T-helper 2 cell (primary cell): ENCODE measurements around the gene MIER3.
"Not testable (repeated sequence)": the region's sequence is repeated elsewhere in the genome, so short reads cannot be mapped to it uniquely, and the experiment has no call there.

Source experiments
- DNase-seq, 5 experiments: peaks; one replicate each; pipeline versions ENCODE4 v3.0.0 to v3.0.0-alpha.2; 2012 to 2022
- total RNA-seq, 2 donors: gene quantifications; one replicate each; lab custom pipeline; 2026; lab: John Stamatoyannopoulos, UW

Gene MIER3, protein sequence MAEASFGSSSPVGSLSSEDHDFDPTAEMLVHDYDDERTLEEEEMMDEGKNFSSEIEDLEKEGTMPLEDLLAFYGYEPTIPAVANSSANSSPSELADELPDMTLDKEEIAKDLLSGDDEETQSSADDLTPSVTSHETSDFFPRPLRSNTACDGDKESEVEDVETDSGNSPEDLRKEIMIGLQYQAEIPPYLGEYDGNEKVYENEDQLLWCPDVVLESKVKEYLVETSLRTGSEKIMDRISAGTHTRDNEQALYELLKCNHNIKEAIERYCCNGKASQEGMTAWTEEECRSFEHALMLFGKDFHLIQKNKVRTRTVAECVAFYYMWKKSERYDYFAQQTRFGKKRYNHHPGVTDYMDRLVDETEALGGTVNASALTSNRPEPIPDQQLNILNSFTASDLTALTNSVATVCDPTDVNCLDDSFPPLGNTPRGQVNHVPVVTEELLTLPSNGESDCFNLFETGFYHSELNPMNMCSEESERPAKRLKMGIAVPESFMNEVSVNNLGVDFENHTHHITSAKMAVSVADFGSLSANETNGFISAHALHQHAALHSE
- total RNA-seq: 33.7 to 40.5 reads per million in 2 donors

GRCh38 chr5:56951946-56952691 is at the start of gene MIER3:
Gene MIER3, minus strand, starts transcription at chr5:56952123. Its CDS starts 21 bp downstream, at chr5:56952102.
- peak; percentile 63 to 87 (median 70) for DNase-seq

DNA sequence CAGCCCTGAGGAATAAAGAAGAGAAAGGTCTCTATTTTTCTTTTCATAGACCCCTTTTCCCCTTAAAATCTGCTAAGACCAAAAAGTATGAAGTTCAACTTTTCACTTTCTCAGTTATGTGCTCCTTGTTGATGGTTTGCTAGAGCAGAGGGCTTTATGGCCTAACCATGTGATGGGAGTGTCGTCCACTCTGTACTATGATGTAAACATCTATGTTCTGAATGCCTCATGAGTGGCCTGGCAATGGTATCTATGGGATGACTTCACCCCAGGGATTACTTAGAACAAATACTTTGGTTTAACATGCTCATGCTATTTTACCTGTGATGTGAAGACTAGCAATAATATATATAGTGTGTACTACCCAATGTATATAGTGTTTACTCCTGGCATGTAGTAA is 43.7 kb upstream of the MIER3 start:
- DNase-seq: no peak

DNA sequence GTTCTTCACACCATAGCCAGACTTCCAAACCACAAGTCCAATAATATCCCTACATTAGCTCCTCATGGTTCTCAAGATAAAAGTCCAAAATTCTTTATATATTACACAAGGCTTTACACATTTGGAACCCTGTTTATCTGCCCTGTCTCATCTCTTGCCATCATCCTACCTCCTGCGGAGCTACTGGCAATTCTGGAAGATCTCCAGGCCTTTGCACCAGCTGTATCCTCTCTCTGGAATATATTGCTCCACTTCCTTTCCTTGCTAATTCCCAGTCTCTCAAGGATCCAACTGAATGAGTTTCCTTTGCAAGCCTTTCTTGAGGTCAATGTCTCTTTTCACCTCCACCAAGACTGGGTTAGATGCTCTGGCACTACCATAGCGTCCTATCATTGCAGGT is 41.3 kb upstream of the MIER3 start:
- no peak for DNase-seq

GRCh38 chr5:56989676-56990075 is 37.8 kb upstream of the MIER3 start:
- no peak for DNase-seq

- DNase-seq: no peak
These were observed 36.6 kb upstream of the MIER3 start for GRCh38 chr5:56988490-56988889.

- no peak for DNase-seq
These were observed 35.2 kb upstream of the MIER3 start for GRCh38 chr5:56987171-56987570.

- no peak for DNase-seq
These were observed 34.7 kb upstream of the MIER3 start for GRCh38 chr5:56986626-56986947.

DNA sequence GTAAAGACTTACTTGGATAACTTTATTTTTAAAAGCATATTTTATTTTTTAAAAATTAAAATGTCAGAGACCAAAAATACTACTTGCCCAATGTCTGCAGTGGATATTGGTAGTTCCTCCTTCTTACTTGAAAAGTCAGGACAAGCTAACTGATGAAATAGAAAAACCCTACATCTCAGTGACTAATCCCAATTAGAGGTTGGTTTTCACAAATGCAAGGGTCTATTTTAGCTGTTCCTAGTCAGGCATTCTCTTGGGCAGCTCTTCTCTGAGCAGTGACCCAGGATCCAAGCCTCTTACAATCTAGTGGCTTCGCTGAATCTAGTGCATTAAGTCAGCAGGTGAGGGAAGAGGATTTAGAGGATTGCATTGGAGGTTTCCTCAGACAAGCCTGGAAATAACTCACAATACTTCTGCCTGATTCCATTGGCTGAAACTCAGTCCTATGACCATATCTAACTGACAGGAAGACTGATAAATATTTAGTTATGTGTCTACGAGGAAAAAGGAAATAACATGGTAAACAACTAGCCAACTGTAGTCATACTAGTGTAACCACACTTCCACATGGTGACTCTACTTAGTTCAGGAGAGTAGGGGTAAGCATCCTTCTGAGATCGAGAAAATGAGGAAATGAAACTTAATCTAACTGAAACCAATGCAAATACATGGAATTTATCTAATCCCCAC is 34.2 kb upstream of the MIER3 start:
- DNase-seq: peak in 1 of 5 experiments; percentile 49

GRCh38 chr5:56984445-56984844 is 32.5 kb upstream of the MIER3 start:
- DNase-seq: peak in 1 of 5 experiments; percentile 69

DNA sequence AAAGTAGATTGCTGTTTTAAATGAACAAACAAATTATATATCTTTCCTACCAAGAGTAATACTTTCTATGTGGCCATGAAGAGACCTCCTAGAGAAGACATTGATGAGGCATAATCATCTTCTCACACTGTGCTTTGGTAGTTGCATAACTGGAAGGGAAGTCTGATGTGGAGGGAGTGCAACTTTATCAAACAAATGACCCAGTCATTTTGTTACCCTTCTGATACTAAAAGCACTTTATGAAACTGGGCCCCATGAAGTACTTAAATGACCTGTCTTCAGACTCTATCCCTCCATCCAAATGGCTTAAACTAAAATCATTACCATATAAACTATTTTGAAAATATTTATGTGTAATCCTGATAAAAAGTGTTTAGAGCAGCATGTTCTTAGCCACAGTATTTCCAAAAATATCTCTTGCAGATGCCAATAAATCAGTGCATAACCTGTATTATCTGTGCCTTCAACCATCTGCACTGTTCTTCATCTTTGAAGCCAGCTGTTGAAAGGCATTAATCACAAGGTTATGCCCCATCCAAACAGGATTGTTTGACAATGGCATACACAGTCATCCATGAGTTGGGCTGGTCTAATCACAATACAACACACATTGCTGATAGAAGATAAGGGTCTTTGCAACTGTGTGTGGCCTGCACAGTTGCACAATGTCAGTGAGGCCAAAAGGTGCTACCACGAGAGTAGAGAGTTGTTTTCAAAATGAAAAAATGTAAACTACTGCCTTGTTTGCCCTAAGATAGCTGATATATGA is 31.9 kb upstream of the MIER3 start:
- DNase-seq: peak in 1 of 5 experiments; percentile 69

- DNase-seq: no peak
These were observed 29.8 kb upstream of the MIER3 start for GRCh38 chr5:56981548-56982315.

- no peak for DNase-seq
These were observed 28.0 kb upstream of the MIER3 start for GRCh38 chr5:56979968-56980367.

- not testable (repeated sequence) for DNase-seq
These were observed 27.6 kb upstream of the MIER3 start for GRCh38 chr5:56979526-56979925.

DNA sequence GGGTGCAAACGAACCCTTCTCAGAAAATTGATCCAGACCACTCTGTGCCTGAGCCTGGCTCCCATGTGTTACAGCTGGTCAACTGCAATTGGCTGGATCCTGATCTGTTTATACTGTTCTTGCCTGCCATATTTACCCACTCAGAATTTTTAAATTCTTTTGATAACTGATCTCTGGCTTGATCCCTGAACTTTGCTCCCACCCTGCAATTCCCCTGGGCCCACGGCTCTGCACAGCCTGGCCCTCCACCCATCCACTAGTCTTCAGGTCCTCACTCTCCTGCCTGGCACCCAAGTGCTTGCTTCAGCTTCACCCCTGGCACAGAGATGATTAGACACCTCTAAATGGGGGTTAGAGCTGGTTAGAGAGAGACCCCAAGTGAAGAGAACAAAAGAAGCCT is 25.9 kb upstream of the MIER3 start:
- DNase-seq: no peak

DNA sequence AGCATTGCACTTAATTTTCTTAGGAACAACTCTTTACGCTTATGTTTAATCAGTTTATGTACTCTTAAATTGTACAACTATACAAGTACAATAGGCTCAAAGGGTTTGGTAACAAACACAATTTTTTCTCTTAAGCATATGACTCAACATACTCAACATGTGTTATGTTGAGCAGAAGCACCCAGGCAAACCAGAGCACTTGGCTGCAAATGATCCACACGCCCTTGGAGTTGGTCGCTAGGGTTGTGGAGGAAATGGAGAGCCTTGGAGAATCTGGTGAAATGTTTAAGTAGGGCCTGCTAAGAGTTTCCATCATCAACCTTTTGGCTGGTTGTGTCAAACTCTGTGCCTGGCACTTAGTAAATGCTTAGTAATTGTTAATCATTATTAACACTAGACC is 25.1 kb upstream of the MIER3 start:
- DNase-seq: no peak

DNA sequence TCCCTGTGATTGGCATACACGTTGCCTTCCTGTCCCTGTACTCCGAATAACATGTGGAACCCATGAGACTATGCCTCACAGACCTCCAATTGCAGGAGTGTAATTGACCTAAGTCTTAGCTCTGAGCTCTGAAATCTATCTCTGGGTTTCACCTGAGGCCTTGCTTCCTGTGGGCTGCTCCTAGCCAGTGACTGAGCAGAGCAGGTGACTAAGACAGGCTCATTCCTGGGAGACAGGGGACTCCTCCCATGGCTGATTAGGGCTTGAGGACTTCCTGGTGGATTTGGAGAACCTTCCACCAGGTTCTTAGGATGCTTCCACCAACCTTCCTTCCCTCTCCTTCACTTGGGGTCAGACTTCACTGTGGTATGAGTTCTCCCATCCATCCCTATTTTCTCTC is 22.3 kb upstream of the MIER3 start:
- no peak for DNase-seq

DNA sequence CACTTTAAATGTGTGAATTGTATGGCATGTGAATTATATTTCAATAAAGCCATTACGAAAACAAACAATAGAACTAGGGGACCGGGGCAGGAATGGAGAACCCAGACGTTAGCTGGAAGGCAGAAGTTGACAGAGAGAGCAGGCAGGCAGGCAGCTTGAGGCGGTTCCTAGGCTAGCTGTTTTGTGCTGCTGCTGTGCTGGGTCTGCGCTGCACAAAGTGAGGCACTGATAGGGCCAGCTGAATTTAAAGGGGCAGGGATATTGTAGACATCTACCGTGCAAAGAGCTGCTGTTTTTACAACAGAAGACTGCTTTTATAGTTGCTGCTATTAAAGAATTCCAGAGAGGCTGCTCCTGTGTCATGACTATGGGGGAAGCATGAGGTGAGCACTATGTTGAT is 21.6 kb upstream of the MIER3 start:
- no peak for DNase-seq

- no peak for DNase-seq
These were observed 19.4 kb upstream of the MIER3 start for GRCh38 chr5:56971275-56971674.

DNA sequence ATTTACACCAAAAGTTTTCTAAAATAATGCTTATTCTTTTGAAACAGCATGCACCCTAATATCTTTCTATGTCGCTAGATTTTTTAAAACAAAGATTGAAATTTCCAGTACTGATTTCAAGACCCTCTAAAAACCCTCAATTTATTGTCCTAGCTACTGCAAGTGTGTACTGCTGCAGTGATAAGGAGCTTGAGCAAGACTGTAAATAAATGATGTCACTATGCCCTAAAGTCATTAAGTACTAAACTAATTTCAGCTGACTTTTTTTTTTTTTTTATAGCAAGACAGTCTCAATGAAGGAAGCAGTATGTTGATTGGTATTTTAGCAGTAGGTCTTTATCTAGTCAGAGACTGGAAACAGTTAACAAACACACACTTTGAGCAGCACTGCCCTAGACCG is 12.2 kb upstream of the MIER3 start:
- no peak for DNase-seq

- DNase-seq: no peak
These were observed 11.3 kb upstream of the MIER3 start for GRCh38 chr5:56963246-56963645.

DNA sequence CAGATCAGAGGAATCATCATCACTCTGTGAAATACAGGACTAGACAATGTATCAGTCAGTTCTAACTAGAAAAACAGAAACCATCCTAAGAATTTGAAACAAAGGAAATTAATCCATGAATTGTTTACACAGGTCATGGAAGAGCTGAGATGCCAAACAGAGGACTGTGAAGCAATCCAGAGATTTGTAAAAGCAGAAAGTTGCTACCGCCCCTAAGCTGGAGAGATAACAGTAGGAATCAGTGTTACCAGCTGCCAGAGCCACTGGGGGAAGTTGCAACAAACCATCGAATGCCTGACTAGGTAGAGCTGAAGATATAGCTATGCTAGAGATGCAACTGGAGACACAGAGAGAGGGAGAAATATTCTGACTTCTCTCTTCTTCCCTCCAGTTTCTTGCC is 10.4 kb upstream of the MIER3 start:
- no peak for DNase-seq

DNA sequence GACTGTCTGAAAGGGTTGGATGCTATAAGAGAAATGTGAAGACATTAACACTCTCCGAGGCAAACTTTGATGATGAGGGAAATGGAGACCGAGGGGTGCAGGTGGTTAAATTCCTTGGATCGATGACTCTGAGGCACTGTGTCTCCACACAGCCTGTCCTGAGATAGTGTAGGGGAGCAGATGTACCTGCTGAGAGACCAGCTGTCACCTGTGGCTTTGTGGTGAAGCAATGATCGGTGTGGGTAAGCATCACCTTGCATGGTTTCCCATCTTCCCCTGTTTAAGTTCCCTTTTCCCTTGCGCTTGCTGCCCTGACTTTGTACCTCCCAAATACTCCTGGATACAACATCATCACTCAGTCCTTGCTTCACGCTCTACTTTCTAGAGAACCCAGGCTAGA is 9.8 kb upstream of the MIER3 start:
- DNase-seq: no peak
